Left ventricle myocardium inferior (tissue), 1 donor: ENCODE data around the gene ZCRB1. TPM values are rescaled to one million over a fixed set of nuclear protein-coding genes. Genes with fewer than 3 reads are reported as not detected.

Experiments
- DNase-seq: peaks from one replicate; pipeline ENCODE4 v3.0.0-alpha.2; 2020
- H3K27ac ChIP-seq: fragments of 200-600 bp; replicated peaks from 2 replicates; pipeline ENCODE4 v1.8.0; 2021
- H3K27me3 ChIP-seq: fragments of 200-600 bp; 2 replicates; pipeline ENCODE4 v1.8.0; 2021; ENCODE audit warnings: low read depth
- H3K36me3 ChIP-seq: fragments of 200-600 bp; 2 replicates; pipeline ENCODE4 v1.8.0; 2021
- H3K4me1 ChIP-seq: fragments of 200-600 bp; 2 replicates; pipeline ENCODE4 v1.8.0; 2021
- H3K4me3 ChIP-seq: fragments of 200-600 bp; 2 replicates; pipeline ENCODE4 v1.8.0; 2021; ENCODE audit warnings: mild to moderate bottlenecking, moderate library complexity
- H3K9me3 ChIP-seq: fragments of 200-600 bp; replicated peaks from 2 replicates; pipeline ENCODE4 v1.8.0; 2021
- intact Hi-C: fragments of 100-400 bp; cut with micrococcal nuclease; formaldehyde crosslinking; loops from one replicate; pipeline ENCODE4 v1.11.0; 2022
- total RNA-seq: library from RNA; stranded (reverse); fragmentation: NEBNext Ultra II Directional; extraction: Animal tissue kit (Norgen Biotek cat#: 25700); gene quantifications from one replicate; pipeline ENCODE4 v1.2.1, GENCODE V29; 2021
- TF ChIP-seq, protein P1 (sequence below): fragments of 200-600 bp; IDR thresholded peaks from 2 replicates; pipeline ENCODE4 v1.8.0; 2021; ENCODE audit warnings: antibody characterized with exemption, mild to moderate bottlenecking, borderline replicate concordance
- donor health status: DM: no; HTN: yes; CAD: no; lungs with severe emphysema.

The ZCRB1 gene
- total RNA-seq, 1 donor from 2014 or later, result 64.6 TPM

DNA sequence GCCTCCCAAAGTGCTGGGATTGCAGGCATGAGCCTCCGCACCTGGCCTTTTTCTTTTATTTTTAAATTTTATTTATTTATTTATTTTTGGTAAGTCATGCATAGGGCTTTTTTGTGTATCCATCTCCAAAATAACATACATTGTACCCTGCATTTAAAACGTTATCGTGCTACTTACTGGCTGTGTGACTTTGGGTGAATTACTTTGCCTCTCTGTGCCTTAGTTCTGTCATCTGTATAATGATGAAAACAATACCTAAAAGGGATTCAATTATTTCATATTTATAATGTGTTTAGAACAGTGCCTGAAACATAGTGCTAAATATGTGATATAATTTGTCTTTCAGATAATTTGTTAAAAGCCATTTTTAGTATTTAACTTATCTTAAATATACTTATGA, 19.6 kb downstream of the ZCRB1 start:
- no peaks in the 10 kb centered on the region for H3K4me1 ChIP-seq
- H3K4me3 ChIP-seq, result no peak overlapping the region
- peaks cover 11% of the 10 kb centered on the region for H3K36me3 ChIP-seq
- H3K9me3 ChIP-seq, result no peaks in the 10 kb centered on the region
- TF ChIP-seq, protein P1, sequence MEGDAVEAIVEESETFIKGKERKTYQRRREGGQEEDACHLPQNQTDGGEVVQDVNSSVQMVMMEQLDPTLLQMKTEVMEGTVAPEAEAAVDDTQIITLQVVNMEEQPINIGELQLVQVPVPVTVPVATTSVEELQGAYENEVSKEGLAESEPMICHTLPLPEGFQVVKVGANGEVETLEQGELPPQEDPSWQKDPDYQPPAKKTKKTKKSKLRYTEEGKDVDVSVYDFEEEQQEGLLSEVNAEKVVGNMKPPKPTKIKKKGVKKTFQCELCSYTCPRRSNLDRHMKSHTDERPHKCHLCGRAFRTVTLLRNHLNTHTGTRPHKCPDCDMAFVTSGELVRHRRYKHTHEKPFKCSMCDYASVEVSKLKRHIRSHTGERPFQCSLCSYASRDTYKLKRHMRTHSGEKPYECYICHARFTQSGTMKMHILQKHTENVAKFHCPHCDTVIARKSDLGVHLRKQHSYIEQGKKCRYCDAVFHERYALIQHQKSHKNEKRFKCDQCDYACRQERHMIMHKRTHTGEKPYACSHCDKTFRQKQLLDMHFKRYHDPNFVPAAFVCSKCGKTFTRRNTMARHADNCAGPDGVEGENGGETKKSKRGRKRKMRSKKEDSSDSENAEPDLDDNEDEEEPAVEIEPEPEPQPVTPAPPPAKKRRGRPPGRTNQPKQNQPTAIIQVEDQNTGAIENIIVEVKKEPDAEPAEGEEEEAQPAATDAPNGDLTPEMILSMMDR, result no peak
- no peaks in the 10 kb centered on the region for H3K27me3 ChIP-seq
- intact Hi-C loops, result no loop called here
- DNase-seq, result no peak
- H3K27ac ChIP-seq, result no peak overlapping the region

- TF ChIP-seq, protein P1, result no peak
- Histone ChIP-seq H3K27ac (no peak overlapping the region), H3K4me1 (no peaks in the 10 kb centered on the region)
Observed at GRCh38 chr12:42299392-42300308, 26.2 kb downstream of the ZCRB1 start.

GRCh38 chr12:42298887-42299286, 27.0 kb downstream of the ZCRB1 start:
- Histone ChIP-seq H3K27me3 (no peaks in the 10 kb centered on the region), H3K36me3 (no peaks in the 10 kb centered on the region), H3K27ac (no peak overlapping the region), H3K9me3 (peaks cover 6% of the 10 kb centered on the region), H3K4me3 (no peak overlapping the region), H3K4me1 (no peaks in the 10 kb centered on the region)
- intact Hi-C loops, result no loop called here
- DNase-seq, result no peak
- TF ChIP-seq, protein P1, result no peak

More at GRCh38 chr12:42299392-42300308, 26.2 kb downstream of the ZCRB1 start:
- Histone ChIP-seq H3K9me3 (peaks cover 6% of the 10 kb centered on the region), H3K27me3 (no peaks in the 10 kb centered on the region), H3K36me3 (no peaks in the 10 kb centered on the region), H3K4me3 (no peak overlapping the region)
- DNase-seq, result no peak
- intact Hi-C loops, result no loop called here

GRCh38 chr12:42296503-42297109, 29.3 kb downstream of the ZCRB1 start:
- Histone ChIP-seq H3K27ac (no peak overlapping the region), H3K27me3 (no peaks in the 10 kb centered on the region), H3K4me3 (no peak overlapping the region), H3K4me1 (no peaks in the 10 kb centered on the region), H3K36me3 (no peaks in the 10 kb centered on the region), H3K9me3 (peaks cover 6% of the 10 kb centered on the region)
- DNase-seq, result no peak
- intact Hi-C loops, result no loop called here
- TF ChIP-seq, protein P1, result no peak

- DNase-seq, result no peak
- no peaks in the 10 kb centered on the region for H3K27me3 ChIP-seq
- TF ChIP-seq, protein P1, result no peak
Observed at GRCh38 chr12:42291680-42292079, 34.2 kb downstream of the ZCRB1 start.

More at GRCh38 chr12:42291680-42292079, 34.2 kb downstream of the ZCRB1 start:
- Histone ChIP-seq H3K4me1 (no peaks in the 10 kb centered on the region), H3K9me3 (peaks cover 6% of the 10 kb centered on the region), H3K36me3 (no peaks in the 10 kb centered on the region), H3K27ac (no peak overlapping the region), H3K4me3 (no peak overlapping the region)
- intact Hi-C loops, result no loop called here
